HG03432 (cell line): ENCODE measurements around the gene PNPLA2.

Source experiments
- ATAC-seq: cut with Tn5 transposase; IDR thresholded peaks from one replicate; pipeline ENCODE4 v1.9.1; 2021; ENCODE audit warnings: mild to moderate bottlenecking, moderate library complexity; ENCODE audit not compliant: unreplicated experiment

PNPLA2 gene

DNA sequence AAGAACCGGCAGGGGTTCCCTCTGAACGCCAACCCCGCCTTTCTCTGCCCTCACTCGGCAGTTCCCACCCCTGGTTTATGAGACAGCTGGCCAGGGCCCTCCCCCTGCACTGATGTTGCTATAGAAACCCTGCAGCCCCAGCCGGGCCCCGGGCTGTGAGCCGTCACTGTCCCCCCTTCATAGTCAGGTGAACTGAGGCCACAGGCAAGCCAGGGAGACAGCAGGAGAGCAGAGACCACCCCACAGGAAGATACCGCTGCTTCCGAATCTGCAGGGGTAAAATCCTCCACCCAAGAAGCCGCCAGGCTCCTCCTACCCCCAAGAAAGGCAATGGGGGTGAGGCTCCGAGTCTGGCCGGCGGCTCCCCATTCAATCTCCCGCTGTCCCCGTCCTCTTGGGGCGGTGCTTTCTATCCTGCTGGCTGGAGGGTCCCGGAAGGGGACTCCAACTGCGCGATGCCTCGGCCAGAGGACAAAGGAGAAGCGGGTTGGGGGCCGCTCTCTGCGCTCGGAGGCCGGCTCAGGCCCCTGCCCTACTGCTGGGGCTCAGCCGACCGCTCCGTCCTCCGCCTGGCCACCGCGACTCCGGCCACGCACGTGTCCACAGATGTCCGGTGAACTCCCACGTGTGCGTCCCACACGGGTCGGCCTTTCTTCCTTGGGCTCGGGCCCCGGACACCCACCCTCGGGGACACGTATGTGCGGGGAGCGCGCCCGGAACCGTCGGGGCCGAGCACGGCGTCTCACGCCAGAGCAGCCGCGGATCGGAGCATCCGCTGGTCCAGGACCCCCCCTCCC is 21.2 kb upstream of the PNPLA2 start:
- peak; percentile 45 for ATAC-seq

DNA sequence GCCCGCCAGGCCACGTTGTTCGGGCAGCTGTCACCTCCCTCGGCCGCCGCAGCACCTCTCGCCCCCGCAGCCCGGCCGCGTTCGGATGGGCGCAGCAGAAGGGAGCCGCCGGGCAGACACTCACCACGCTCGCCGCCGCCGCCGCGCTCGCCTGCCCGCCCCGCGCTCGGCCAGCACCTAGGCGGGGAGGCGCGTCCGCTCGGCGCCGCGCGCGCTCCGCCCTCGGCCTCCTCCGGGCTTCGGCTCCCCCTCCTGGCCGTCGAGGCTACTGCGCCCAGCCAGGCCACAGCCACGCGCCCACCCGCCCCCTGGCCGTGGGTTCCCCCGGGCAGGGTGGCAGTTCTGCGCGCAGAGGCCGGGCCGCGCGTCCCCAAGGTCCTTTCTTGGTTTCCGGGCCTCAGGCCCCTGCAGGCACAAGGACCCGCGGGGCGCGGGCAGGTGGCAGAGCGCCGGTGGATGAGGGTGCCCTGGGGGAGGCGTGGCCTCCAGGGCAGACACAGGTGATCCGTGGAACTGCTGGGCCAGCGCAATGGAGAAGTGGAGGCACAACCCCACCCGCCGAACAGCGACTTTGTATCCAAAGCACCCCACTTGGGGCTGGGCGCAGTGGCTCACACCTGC is 20.5 kb upstream of the PNPLA2 start, which contains the start of gene SLC25A22:
Gene SLC25A22, minus strand, starts transcription at position 189 of the 621 bp plus-strand sequence. CDS start 3,275 bp downstream, outside the sequence.
- ATAC-seq, result peak; percentile 63

DNA sequence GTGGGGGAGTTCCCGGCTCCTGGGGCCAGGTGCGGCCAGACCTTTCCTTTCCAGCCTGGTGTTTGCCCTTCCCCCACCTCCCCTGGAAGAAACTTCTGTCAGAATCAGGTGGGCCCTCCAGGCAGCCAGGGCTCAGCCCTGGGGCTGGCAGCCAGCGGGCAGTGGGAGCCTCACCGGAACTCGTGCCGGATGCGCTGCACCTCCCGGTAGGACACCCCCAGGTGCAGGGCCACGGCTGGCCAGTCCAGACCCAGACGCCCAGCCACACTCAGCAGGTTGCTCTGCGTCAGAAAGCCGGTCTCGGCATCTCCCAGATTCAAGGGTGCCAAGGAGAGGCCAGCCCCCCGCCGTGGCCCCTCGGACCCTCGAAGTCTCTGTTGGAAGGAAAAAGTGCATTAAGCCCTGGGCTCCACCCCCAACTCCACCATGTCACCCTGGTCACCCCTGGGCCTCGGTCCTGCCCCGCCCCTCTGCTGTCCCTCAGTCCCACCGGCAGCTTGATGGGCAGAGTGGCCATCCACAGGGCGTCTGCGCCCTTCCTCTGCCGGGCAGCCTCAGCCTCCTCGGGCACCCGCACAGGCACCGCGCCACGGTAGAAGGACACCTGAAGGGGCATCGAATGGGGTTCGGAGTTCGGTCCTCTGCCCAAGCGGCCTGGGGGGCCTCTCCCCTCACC is 18.9 kb upstream of the PNPLA2 start:
- ATAC-seq, result no peak

DNA sequence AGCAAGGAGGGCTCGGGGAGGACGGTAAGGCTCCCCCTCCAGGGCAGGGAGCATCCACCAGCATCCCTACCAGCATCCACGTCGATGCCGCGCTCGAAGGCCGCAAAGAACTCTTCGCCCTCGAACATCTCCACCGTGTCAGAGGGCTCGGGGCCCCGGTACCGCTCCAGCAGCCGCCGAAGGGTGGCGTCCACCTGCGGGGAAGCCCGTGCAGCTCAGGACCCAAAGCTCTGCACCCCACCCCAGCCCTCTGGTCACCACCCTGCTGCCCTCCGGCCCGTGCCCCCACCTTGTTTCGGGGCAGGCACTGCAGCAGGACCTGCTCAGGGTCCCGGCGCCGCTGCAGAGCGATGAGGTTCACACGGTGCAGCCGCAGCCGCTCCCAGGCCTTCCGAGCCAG is 18.2 kb upstream of the PNPLA2 start:
- no peak for ATAC-seq

DNA sequence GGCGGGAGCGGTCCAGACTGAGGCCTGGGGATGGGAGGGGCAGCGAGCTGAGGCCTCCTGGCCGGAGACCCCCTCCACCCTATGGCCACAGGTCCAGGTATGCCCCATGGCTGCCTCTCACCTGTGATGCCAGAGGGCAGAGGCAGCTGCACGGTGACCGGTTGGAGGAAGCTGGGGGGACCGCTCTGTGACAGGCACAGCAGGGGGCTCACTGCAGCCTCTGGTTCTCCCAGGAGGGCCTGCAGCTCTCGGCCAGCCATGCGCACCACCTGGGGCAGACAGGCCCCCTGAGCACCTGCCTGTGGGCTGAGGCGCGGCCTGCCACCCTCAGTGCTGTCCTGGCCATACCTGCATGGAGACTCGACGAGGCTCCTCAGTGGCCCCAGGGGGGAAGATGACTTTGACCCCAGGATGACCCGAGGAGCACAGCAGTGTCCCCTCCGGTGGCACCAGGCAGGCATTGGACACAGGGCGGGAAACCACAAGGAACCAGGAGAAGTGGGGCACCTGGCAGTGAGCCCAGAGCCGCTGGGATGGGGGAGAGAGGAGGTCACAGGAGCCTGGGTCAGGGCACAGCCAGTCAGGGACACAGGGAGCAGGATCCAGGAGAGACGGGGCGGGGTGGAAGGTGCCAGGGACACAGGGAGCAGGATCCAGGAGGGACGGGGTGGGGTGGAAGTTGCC is 17.5 kb upstream of the PNPLA2 start:
- ATAC-seq, result no peak

DNA sequence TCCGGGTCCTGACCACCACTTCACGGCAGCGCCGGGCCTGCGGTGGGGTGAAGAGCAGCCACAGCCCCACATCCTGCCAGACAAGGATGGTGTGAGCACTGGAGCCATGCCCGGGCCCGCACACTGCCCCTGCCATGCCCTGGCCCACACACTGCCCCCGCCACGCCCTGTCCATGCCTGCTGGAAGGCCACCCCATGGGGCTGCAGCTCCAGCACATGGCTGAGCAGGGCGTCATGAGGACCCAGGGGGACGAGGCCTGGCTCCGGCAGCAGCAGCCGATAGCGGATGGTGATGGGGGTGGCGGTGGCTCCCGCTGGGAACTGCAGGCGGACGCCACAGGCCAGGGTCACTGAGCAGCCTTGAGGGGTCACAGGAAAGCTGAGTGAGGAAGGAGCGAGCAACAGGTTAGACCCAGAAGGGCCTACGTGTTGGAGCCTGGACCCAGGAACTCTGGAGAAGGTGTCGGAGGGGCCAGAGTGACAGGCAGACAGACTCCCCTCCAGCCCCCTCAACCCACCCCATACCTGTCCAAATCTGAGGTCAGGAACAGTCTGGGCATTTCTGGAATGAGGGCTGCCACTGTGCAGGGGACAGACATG is 16.6 kb upstream of the PNPLA2 start:
- no peak for ATAC-seq

DNA sequence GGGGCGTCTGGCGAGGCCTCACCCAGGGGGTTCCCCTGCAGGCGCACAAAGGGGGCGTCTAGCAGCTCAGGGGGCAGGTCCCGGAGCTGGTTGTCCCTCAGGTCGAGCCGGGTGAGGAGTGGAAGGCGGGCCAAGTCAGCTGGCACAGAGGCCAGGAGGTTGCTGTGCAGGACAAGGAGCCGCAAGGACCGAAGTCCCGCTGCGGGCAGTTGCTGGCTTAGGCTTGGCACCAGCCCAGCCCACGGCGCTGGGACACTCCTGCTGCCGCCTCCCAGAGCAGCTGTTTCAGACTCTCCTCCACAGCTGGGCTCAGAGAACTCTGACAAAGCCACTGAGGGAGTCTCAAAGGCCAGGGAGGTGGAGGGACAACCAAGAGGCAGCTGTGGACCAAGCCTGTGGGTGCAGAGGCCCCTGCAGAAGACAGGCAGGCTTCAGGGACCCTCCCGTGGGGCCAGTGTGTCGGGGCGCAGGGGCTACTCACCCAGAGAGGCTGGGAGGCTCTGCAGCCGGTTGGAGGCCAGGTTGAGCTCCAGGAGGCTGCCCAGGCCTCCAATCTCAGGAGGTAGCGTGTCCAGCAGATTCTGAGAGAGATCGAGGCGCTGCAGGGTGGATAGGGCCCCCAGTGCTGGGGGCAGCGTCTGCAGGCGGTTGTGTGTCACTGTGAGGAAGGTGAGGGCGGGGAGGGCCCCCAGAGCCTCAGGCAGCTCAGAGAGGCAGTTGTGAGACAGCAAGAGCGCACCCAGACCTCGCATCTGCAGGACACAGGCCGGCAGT is 15.8 kb upstream of the PNPLA2 start:
- ATAC-seq, result no peak

DNA sequence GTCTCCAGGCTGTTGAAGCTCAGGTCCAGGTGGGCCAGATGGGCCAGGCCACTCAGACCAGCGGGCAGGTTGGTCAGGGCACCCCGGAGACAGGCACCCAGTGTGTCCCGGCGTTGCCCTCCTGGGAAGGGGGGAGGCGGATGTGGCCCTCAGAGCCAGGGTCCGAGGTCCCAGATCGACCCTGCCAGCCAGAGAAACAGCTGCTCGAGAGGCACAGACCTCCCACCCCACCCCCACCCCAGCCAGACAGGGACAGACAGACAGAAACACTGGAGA is 15.3 kb upstream of the PNPLA2 start:
- ATAC-seq, result no peak

DNA sequence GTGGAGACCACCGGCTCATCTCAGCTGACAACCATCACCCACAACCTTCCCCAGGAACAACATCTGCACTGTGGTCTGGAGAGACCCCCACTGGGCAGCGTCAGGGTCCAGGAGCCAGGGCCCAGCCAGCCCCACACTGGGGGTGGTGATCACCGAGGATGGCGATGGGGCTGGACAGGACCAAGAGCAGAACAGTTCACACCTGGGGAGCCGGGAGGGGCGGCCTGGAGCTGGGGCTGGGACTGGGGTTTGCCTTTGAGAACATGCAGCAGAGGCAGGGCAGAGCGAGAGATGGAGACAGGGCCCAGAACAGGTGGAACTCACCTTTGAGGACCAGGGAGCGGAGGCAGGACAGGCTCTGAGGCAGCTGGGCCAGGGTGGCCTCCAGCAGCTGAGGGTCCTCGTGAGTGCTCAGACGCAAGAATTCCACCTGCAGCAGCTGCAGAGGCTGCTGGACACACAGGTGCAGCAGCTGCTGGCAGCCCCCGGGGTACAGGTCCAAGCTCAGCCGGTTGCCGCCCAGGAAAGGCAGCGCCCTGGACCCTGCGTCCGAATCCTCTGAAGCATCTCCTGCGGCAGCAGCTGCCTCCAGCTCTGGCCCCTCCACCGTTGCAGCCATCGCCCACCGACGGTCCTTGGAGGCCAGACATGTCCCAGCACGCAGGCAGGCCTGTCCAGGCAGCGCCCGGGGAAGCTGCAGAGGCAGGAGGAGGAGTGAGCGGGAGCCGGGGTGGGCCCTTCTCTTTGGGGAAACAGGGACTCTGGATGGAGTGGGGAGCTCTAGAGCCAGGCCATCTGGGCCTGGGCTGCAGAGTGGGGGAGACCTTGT is 14.7 kb upstream of the PNPLA2 start:
- ATAC-seq, result no peak

DNA sequence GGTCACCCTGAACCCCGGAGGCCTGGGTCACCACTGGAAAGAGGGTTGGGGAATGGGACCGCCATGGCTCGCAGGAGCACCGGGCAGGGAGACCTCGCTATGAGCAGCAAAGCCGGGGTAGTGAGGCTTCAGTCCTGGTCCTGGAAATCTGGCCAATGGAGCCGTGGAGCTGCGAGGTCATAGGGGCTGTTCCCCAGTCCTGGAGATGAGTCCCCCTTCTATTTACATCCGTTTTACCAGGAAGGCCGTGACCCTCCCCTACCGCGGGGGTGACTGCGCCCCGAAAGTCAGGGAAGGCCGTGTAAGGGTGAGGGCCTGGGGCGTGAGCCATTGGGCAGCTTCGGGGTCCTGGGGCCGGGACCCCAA is 14.1 kb upstream of the PNPLA2 start:
- ATAC-seq, result no peak

DNA sequence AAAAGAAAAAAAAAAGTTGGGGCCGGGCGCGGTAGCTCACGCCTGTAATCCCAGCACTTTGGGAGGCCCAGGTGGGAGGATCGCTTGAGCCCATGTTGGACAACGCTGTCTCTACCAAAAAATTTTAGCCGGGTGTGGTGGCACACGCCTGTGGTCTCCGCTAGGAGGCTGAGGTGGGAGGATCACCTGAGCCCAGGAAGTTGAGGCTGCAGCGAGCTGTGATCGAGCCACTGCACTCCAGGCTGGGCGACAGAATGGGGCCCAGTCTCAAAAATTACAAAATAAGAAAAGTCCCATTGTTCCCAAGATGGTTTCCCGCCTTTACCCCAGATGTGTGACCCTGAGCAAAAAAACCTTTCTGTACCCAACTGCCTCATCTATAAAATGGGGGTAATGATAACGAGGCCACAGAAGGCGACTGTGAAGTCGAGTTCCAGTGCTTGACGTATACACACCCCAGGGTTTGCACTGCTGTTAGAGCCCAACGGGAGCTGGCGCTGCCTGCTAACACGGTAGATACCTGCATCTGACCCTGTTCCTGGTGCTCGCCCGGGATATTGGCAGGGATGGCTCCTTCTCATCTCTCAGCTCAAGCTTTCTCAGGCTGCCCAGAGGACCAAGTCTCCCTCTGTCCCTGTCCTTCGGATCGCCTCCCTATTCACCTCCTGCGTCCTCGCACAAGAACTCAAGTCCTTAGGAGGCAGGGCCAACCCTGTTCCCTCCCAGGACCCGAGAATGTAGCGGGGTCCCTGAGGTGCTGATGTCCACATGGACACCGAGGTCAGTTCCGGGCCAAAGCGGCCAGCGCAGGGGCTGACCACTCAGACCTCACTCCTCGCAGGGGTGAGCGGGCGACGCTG is 10.1 kb upstream of the PNPLA2 start:
- no peak for ATAC-seq

DNA sequence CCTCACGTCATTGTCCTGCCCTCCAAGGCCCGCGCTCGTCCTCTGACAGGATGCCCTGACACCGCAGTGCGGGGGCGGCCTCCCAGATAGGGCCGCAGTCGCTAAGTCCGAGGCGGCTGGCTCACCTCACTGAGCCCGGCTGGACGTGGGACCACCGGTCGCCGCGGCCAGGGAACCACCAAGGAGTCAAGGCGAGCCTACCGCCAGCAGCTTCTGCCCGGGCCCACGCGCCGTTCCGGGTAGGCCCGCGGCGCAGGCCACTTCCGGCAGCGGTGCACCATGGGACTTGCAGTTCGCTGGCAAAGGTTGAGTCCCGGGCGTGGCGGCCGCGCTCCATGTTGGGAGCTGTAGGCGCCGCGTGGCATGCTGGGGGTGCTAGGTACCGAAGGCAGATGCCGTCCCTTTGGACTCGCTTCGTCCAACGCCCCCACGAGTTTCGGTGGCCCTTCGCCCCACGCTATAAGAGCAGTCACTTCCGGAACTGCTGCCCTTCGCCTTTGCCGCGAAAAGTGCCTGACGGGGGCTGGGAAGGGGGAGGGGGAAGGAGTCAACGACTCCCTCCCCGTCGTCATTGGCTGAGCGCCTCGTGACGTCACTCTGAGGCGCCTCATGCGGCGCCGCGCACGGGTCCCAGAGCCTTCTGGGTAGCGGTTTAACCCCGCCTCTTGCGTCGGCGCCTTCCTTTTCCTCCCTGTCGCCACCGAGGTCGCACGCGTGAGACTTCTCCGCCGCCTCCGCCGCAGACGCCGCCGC is 9.3 kb upstream of the PNPLA2 start, which contains the start of gene RPLP2:
Gene RPLP2, plus strand, starts transcription at position 681 of the 753 bp plus-strand sequence. CDS start 268 bp downstream, outside the sequence.
- ATAC-seq, result peak; percentile 78

DNA sequence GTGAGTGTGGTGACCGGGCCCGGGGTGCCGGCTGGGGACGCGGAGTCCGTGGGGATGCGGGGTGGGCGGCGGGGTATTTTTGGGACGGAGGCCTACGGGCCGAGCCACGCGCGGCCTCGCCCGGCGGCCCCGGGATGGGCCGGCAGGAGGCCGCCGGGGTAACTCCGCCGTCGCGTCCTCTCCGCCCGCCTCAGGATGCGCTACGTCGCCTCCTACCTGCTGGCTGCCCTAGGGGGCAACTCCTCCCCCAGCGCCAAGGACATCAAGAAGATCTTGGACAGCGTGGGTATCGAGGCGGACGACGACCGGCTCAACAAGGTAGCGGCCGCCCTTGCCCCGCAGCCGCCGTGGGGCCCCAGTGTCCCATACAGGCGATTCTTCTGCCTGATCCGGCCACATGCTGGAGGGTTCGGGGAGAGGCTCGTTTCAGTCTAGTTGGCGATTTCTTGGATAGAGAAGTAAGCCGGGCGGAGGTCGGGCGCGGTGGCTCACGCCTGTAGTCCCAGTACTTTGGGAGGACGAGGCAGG is 8.6 kb upstream of the PNPLA2 start:
- ATAC-seq, result peak; percentile 11

DNA sequence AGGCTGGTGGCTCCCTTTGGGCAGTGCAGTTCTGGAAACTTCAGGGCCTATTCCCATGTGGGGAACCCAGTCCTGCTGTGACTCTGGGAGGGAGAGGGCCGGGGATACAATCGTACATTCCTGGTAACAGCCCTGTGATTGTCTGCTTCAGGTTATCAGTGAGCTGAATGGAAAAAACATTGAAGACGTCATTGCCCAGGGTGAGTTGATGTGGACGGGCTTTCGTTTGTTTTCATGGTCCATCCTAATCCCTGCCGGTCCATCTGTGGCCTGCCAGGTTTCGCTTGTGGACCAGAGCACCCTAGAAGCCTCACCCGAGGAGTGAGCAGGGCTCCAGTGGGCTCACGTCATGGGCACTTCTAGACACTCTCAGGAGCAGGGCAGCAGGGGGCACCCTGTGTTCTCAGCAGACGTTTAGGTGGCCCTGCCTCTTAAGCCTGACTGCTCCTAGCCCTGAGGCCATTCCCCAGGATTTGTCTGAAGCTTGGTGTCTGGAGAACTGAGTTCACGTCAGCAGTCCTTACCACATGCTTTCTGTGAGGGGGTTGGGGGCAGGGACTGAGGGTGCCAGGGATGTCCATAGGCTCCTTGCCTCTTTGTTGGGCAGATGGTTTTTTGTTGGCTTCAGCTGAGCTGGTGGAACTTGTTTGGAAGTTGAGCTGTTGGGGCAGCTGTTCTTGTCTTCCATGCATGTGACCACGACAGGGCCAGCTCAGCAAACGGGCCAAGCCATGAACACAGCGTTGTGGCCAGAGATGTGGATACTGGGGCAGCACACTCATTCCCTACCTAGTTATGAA is 7.1 kb upstream of the PNPLA2 start:
- no peak for ATAC-seq

DNA sequence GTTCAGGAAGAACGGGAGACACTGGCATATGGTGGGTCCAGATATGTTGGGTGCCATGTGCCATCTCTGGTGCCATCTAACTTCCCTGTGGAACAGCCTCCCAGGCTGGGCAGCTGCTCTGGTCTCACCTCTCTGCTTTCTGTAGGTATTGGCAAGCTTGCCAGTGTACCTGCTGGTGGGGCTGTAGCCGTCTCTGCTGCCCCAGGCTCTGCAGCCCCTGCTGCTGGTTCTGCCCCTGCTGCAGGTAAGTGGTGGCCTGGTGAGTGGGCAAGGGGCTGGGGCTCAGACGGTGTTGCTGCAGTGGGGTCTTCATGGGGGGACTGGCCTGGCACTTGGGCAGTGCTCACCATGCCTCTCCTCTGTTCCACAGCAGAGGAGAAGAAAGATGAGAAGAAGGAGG is 6.3 kb upstream of the PNPLA2 start:
- no peak for ATAC-seq

DNA sequence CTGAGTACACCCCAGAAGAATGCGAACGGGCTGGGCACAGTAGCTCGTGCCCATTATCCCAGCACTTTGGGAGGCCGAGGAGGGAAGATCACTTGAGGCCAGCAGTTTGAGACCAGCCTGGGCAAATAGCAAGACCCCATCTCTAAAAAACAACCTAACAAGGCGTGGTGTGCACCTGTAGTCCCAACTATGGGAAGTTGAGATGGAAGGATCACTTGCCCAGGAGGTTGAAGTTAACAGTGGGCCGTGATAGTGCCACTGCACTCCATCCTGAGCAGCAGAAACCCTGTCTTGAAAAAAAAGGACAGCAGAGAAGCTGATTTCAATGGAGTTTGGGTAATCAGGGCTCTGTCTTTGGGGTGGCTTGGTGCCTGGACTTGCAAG is 5.7 kb upstream of the PNPLA2 start:
- ATAC-seq, result no peak
